G401.6 (cell line): ENCODE measurements around the gene EEPD1.
A peak's percentile ranks its signal among the peaks of the same experiment; 100 is the strongest.

Source experiments
- FAIRE-seq: peaks from 2 replicates; lab custom pipeline; 2012; peaks lifted over from hg19 to GRCh38; lab: Jason Lieb, UNC

The EEPD1 gene

DNA sequence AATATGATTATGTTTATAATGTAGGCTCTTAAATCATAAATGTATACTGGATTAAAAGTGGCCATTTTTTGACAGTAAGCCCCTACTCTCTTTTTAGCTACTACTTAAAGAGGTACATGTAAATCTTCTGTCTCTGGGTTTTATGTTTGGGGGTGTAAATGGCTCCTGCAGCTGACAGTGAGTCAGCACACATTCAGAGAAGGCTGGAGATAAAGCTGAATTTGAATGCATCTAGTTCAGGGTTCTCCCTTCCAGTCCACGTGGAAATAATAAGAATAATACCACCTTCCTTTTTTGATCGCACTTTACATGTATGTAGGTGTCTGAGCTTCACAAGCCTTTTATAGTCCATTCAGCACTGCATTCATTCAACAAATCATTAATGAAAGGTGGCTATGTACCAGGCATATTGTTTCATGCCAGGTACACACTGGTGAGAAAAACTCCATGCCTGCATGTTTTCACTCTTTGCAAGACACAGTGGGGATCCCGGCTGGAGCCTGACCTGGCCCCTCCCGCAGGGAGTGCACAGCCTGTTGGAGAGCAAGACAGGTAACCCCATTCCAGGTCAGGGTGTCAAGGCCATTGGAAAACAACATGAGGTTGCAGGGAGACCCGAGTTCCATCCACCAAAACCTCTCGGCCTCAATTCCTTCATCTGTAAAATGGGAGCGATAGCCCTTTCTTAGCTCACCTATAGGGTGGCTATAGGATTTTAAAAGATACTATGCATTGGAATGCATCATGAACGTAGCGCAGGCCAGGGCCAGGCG, 129.1 kb downstream of the EEPD1 start:
- FAIRE-seq, result peak; percentile 41

GRCh38 chr7:36283181-36283580, 130.1 kb downstream of the EEPD1 start:
- no peak for FAIRE-seq

DNA sequence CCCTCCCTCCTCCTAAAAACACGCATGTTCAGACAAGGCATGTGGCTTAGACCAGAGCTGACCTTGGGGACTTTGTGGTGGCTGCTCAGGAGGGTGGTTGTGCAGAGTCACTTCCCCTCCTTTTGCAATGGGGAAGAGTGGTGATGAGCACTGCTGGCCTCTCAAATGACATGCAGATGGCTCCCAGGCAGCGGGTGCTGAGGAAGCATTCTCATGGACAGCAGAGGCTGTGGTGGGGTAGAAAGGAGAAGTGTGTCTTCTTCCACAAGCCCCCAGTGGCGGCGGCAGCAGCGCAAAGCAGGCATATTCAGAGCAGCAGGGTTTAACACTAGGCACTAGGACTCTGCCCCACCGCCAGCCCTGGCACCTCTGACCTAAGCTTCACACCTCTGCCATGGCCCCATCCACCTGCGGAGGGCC, 130.7 kb downstream of the EEPD1 start:
- FAIRE-seq, result no peak

GRCh38 chr7:36284456-36285090, 131.5 kb downstream of the EEPD1 start:
- no peak for FAIRE-seq

DNA sequence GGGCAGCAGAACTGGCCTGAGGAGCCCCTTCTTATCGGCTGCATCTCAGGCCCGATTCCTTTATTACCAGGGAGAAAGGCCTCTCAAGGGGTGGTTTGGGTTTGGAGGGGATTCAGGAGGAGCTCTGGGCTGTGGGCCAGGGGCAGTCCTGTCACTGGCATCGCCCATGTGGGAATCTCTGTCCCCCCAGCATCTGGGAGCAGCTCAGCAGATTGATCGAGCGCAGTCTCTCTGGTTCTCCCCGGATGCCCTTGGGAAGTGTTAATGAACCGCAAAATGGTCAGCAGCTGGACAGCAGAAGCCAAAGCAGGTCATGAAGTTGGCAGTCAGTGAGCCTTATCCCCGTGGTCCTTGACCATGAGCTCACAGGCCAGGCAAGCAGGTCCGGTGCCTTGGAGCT, 132.2 kb downstream of the EEPD1 start:
- no peak for FAIRE-seq

DNA sequence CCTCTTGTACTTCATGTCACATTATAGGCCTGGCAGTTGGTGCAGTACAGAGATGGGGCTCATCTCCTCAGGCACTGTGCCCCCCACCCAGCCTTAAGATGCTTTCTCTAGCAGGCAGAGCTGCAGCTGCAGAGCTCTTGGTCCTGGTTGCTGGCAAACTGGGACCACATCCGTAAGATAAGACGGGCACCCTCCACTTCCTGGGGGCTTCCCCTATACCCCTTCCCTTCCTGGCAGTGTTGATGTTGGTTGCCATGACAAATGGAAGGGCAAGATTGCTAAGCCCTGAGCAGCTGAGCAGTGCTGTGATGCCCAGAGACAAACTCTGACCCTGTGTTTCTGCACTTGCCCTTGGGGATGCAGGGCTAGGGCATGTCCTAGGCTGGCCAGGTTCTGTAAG, 133.2 kb downstream of the EEPD1 start:
- FAIRE-seq, result no peak

DNA sequence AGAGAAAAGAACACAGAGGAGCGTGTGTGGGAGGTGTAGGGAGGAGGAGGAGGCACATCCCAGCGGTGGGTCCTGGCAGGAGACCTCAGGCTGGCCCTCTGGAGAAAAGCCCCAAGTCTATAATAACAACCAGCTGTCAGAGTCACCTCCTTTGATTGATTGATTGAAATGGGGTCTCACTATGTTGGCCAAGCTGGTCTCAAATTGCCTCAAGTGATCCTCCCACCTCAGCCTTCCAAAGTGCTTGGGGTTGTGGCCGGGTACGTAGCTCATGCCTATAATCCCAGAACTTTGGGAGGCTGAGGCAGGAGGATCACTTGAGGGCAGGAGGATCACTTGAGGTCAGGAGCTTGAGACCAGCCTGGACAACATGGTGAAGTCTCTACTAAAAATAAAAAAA, 133.6 kb downstream of the EEPD1 start:
- no peak for FAIRE-seq

- no peak for FAIRE-seq
These were observed 134.6 kb downstream of the EEPD1 start for GRCh38 chr7:36287371-36288241.

- no peak for FAIRE-seq
These were observed 135.4 kb downstream of the EEPD1 start for GRCh38 chr7:36288501-36288900.

GRCh38 chr7:36289833-36290661, 137.0 kb downstream of the EEPD1 start:
- no peak for FAIRE-seq

GRCh38 chr7:36291387-36292316, 138.6 kb downstream of the EEPD1 start:
- peak; percentile 61 for FAIRE-seq

DNA sequence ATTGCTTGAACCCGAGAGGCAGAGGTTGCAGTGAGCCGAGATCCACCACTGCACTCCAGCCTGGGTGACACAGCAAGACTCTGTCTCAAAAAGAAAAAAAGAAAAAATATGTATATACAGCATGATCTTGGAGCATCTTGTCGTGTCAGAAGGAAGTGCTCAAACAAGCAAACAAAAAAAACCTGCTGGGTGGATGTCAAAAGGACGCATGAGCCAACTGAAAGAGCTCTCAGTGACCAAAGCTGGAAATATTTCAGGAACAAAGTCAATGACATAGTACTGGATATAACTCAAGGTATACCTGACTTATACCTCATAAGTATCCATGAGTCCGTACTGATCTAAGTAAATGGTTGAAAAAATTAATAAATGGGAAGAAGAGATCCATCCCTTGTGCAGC, 142.0 kb downstream of the EEPD1 start:
- FAIRE-seq, result no peak

DNA sequence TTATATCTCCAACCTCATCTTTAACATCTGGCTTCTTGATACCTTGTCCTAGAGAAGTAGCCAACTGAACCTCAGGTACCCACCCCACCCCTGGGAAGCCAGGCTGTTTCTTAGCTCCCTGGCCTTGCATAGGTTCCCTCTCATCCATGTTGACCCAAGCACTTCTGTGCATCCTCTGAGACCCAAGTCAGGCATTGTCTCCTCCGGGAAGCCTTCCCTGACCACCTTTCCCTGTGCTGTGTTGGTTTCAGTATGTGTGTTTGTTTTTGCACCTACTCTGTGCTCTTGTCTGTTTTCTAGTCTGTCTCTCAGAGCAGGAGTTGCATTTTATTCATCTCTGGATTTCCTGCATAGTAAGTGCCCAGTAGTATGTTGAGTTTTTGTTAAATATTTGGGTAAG, 143.2 kb downstream of the EEPD1 start:
- no peak for FAIRE-seq

DNA sequence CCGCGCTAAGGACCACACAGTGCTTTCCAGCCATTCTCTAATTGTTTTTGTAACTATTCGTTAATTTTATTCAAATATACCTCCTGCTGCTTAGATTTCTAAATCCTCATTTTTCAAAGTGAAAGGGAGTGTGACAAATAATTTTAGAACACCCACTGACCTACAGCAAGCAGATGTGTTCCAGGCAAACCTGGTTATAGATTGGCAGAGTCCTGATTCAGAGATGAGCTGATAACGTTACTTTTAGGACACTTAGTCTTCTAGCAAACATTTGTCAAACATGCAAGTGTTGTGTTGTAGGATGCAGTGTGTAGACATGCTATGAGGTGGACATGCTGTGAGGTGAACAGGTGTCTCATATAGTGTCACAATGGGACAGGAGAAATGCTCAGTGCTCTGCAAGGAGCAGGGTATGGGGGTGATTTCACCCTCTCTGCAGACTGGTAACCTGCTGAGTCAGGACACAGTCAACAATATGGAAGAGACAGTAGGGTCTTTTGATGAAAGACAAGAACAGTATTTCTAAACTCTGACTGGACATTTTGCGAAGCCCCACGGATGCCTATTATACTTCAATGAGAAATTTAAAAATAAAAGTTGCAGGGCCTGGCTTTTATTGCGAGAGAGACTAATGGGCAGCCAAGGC, 144.4 kb downstream of the EEPD1 start:
- no peak for FAIRE-seq

GRCh38 chr7:36298106-36298505, 145.1 kb downstream of the EEPD1 start:
- FAIRE-seq, result no peak

GRCh38 chr7:36299223-36299774, 146.2 kb downstream of the EEPD1 start:
- FAIRE-seq, result no peak

DNA sequence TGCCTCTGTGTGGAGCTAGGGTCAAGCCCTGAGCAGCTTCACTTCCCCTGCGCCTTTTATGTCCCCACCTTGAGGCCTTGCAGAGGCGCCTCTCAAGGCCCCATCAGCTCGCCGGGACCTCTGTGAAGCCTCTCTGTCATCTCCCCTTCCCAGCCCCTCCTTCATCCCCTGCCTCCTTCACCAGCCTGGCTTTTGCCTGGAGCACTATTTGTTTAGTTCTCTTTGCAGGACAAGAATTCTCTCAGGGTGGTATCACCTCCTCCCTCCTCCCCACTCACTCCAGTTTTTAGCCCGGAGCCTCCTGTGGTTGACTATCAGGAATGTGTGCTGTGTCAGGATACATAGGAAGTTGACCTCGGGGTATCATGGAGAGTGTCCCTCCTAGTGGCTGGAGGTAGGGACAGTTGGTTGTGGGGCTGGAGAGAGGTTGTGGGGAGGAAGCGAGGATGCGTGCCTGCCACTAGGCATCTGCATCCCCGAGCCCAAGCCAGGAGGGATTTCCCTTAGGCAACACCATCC, 146.8 kb downstream of the EEPD1 start:
- FAIRE-seq, result no peak

- no peak for FAIRE-seq
These were observed 147.8 kb downstream of the EEPD1 start for GRCh38 chr7:36300696-36301350.
